ENCODE measurements around the gene VWA5B1.

DNA sequence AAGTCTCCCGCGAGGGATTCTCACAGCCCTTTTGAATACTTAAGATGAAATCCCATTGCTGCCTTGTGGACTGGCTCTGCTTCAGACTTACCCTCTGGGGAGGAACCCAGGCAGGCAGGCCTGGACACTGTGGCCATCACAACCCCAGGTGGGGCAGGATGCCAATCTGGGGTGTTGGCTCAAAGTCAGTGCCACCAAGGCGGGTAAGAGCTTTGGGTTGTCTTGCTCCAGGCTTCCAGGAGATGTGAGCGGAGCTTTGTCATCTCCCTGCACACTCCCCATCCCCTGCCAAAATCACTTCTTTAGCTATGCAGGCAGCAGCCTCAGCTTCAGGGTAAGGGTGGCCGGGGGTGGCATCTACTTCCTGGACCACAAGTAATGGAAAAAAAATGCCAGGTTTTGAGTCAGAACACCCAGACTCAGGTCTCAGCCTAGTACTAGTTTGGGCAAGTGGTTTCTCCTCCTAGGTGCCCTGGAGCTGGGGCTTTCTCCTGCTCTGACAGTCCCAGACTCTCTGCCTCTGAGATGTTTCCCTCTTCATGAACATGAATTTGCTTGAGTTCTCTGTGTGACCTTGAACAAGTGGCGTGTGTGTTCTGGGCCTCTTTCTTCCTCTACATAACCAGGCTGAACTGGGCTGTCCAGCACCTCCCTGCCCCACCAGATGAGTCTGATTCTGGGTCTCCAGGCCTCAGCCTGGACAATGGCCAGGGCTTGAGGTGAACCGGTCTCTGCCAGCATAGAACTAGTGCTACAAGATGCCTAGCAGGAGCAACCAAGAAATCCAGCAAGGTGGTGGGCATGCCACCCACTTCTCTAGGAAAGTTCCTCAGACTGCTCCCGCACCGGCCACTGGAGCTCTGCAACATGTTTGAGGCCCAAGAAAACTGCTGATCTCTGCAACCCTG lies 65.4 kb downstream of the VWA5B1 start:
- TF ChIP-seq, protein P1, sequence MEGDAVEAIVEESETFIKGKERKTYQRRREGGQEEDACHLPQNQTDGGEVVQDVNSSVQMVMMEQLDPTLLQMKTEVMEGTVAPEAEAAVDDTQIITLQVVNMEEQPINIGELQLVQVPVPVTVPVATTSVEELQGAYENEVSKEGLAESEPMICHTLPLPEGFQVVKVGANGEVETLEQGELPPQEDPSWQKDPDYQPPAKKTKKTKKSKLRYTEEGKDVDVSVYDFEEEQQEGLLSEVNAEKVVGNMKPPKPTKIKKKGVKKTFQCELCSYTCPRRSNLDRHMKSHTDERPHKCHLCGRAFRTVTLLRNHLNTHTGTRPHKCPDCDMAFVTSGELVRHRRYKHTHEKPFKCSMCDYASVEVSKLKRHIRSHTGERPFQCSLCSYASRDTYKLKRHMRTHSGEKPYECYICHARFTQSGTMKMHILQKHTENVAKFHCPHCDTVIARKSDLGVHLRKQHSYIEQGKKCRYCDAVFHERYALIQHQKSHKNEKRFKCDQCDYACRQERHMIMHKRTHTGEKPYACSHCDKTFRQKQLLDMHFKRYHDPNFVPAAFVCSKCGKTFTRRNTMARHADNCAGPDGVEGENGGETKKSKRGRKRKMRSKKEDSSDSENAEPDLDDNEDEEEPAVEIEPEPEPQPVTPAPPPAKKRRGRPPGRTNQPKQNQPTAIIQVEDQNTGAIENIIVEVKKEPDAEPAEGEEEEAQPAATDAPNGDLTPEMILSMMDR (IDR thresholded peaks at IDR 0.05): no peak
- TF ChIP-seq POLR2A (IDR thresholded peaks at IDR 0.05): no peak
- no peak for TF ChIP-seq EP300 (IDR thresholded peaks at IDR 0.05)
- TF ChIP-seq POLR2AphosphoS5 (IDR thresholded peaks at IDR 0.05): no peak
